ENCODE results near the gene FNIP1.
A peak's percentile ranks its signal among the peaks of the same experiment; 100 is the strongest.

- TF ChIP-seq ZNF274 (CRISPR knock-in tag; IDR thresholded peaks at IDR 0.05) (no peak; the same call in 1 of the 2 replicates), ZNF776 (CRISPR knock-in tag; IDR thresholded peaks at IDR 0.05) (peak; percentile 93), EZH2 (conservative IDR thresholded peaks at IDR 0.05; ENCODE audit: low read depth, low read length) (no peak)
These were observed at the start of gene FNIP1 for GRCh38 chr5:131796793-131797693.

Data from HepG2 (cell line).